Daoy (cell line): ENCODE measurements around the gene PIERCE2. TPM values are rescaled to one million over a fixed set of nuclear protein-coding genes. Genes with fewer than 3 reads are reported as not detected.
"Not testable (repeated sequence)": the region's sequence is repeated elsewhere in the genome, so short reads cannot be mapped to it uniquely, and the experiment has no call there.

Experiments used
- DNase-seq: peaks from one replicate; pipeline ENCODE4 v3.0.0-alpha.2; 2015; ENCODE audit warnings: low read depth
- total RNA-seq: library from RNA; depleted of rRNA; stranded (reverse); fragments of >200 nt; shearing (Covaris generic); gene quantifications from 2 replicates; pipeline ENCODE4 v1.2.3, GENCODE V29; 2014; rRNA removed

The PIERCE2 gene
- 0.11 and 1.3 TPM in 2 replicates for total RNA-seq

GRCh38 chr15:55408012-55408928, at the start of gene PIERCE2, which contains the start of gene CCPG1:
TSS of gene PIERCE2 (plus strand) at chr15:55408495. CDS start at chr15:55408769, 274 bp downstream.
TSS of gene CCPG1 (minus strand) at chr15:55408359. CDS start at chr15:55389424, 18,935 bp downstream.
- peak; percentile 93 for DNase-seq

GRCh38 chr15:55360256-55360655, 48.0 kb upstream of the PIERCE2 start:
- no peak for DNase-seq

- no peak for DNase-seq
These were observed 47.2 kb upstream of the PIERCE2 start for GRCh38 chr15:55361048-55361447.

- DNase-seq: no peak
These were observed 45.7 kb upstream of the PIERCE2 start for GRCh38 chr15:55362641-55363040.

- DNase-seq: no peak
These were observed 41.3 kb upstream of the PIERCE2 start for GRCh38 chr15:55366981-55367380.

- DNase-seq: no peak
These were observed 35.4 kb upstream of the PIERCE2 start for GRCh38 chr15:55372701-55373440.

GRCh38 chr15:55379095-55379494, 29.2 kb upstream of the PIERCE2 start:
- DNase-seq: no peak

GRCh38 chr15:55381595-55381994, 26.7 kb upstream of the PIERCE2 start:
- no peak for DNase-seq

- no peak for DNase-seq
These were observed 24.6 kb upstream of the PIERCE2 start for GRCh38 chr15:55383687-55384086.

- no peak for DNase-seq
These were observed 21.3 kb upstream of the PIERCE2 start for GRCh38 chr15:55387027-55387426.

GRCh38 chr15:55389264-55389607, 19.1 kb upstream of the PIERCE2 start:
- DNase-seq: peak; percentile 6

- DNase-seq: no peak
These were observed 13.6 kb upstream of the PIERCE2 start for GRCh38 chr15:55394694-55395093.

- DNase-seq: no peak
These were observed 10.1 kb upstream of the PIERCE2 start for GRCh38 chr15:55398243-55398642.

- not testable (repeated sequence) for DNase-seq
These were observed 8.2 kb upstream of the PIERCE2 start for GRCh38 chr15:55400050-55400449.

- no peak for DNase-seq
These were observed 6.5 kb upstream of the PIERCE2 start for GRCh38 chr15:55401786-55402246.

GRCh38 chr15:55402707-55403106, 5.6 kb upstream of the PIERCE2 start:
- DNase-seq: no peak

- DNase-seq: peak; percentile 5
These were observed 4.8 kb upstream of the PIERCE2 start for GRCh38 chr15:55403531-55403930.

- no peak for DNase-seq
These were observed 740 bp upstream of the PIERCE2 start for GRCh38 chr15:55407498-55408011.

- not testable (repeated sequence) for DNase-seq
These were observed 681 bp downstream of the PIERCE2 start for GRCh38 chr15:55408976-55409375.

- not testable (repeated sequence) for DNase-seq
These were observed 9.4 kb downstream of the PIERCE2 start for GRCh38 chr15:55417678-55418077.

GRCh38 chr15:55420171-55420866, 12.0 kb downstream of the PIERCE2 start:
- DNase-seq: no peak

- DNase-seq: no peak
These were observed 13.8 kb downstream of the PIERCE2 start for GRCh38 chr15:55422089-55422488.
